SW480 (cell line): ENCODE results near the gene MRPL57.
"Not testable (repeated sequence)": the region's sequence is repeated elsewhere in the genome, so short reads cannot be mapped to it uniquely, and the experiment has no call there.

Experiments used
- DNase-seq: peaks from one replicate; pipeline ENCODE4 v3.0.0-alpha.2; 2016; ENCODE audit warnings: low spot score

Gene MRPL57

GRCh38 chr13:21197606-21198225, 21.3 kb downstream of the MRPL57 start:
- DNase-seq, result not testable (repeated sequence)

- DNase-seq, result not testable (repeated sequence)
These were observed 21.9 kb downstream of the MRPL57 start for GRCh38 chr13:21198391-21198790.

GRCh38 chr13:21201456-21202190, 25.2 kb downstream of the MRPL57 start:
- not testable (repeated sequence) for DNase-seq

GRCh38 chr13:21202767-21203531, 26.5 kb downstream of the MRPL57 start:
- no peak for DNase-seq

GRCh38 chr13:21208652-21209154, 32.2 kb downstream of the MRPL57 start:
- no peak for DNase-seq

GRCh38 chr13:21212138-21212775, 35.8 kb downstream of the MRPL57 start:
- DNase-seq, result no peak

- not testable (repeated sequence) for DNase-seq
These were observed 39.0 kb downstream of the MRPL57 start for GRCh38 chr13:21215419-21215818.

GRCh38 chr13:21216332-21216731, 39.9 kb downstream of the MRPL57 start:
- DNase-seq, result no peak

GRCh38 chr13:21218351-21219035, 42.0 kb downstream of the MRPL57 start:
- no peak for DNase-seq

- no peak for DNase-seq
These were observed 42.6 kb downstream of the MRPL57 start for GRCh38 chr13:21219036-21219381.

- not testable (repeated sequence) for DNase-seq
These were observed 43.3 kb downstream of the MRPL57 start for GRCh38 chr13:21219716-21220115.

- no peak for DNase-seq
These were observed 44.8 kb downstream of the MRPL57 start for GRCh38 chr13:21221268-21221667.

GRCh38 chr13:21225082-21225481, 48.6 kb downstream of the MRPL57 start:
- no peak for DNase-seq

GRCh38 chr13:21225841-21226581, 49.6 kb downstream of the MRPL57 start:
- DNase-seq, result no peak

- no peak for DNase-seq
These were observed 51.5 kb downstream of the MRPL57 start for GRCh38 chr13:21227917-21228316.
